HepG2 (cell line): ENCODE measurements around the gene SNAI3. TPM values are rescaled to one million over a fixed set of nuclear protein-coding genes. Genes with fewer than 3 reads are reported as not detected.

Experiments used
- microRNA-seq: library from miRNA; unstranded; fragments of <30 nt; microRNA quantifications from one replicate; pipeline ENCODE4, GENCODE V29; 2020
- polyA plus RNA-seq, 8 experiments: library from polyadenylated mRNA; depleted of rRNA in 3 of 8; stranded (reverse) in 7 of 8; unstranded in 1 of 8; fragments of >200 nt; fragmentation: Illumina TruSeq in 4 of 8; extraction: Trizol in 4 of 8; gene quantifications; 2 replicates each; pipeline versions ENCODE4 v1.2.1 to v1.2.3, GENCODE V29; 2011 to 2016; ENCODE audit warnings: low read depth in 4 of 8, missing spikeins in 1 of 8, mixed read lengths in 1 of 8; ENCODE audit not compliant: insufficient read depth in 1 of 8
- total RNA-seq, 5 experiments: library from RNA; depleted of rRNA; stranded (reverse); fragments of >200 nt; fragmentation: Illumina TruSeq; extraction: Trizol; gene quantifications; 2 replicates each; pipeline ENCODE4 v1.2.3, GENCODE V29; 2016; ENCODE audit warnings: low read depth in 1 of 5

Gene SNAI3
- total and polyA plus RNA-seq, 2 of the 13 experiments (the other 11 are each of a cell fraction or from before 2014, with no cell fraction given): 0.09 to 0.18 TPM

Small RNA genes within 50 kb of the gene (microRNA-seq; reads per million reads assigned to microRNA genes)
- gene MIR4722: not detected

Other genes starting within 250 kb of the SNAI3 start
- 3.4 and 3.8 TPM in 2 replicates for gene ZFPM1, start 233.2 kb downstream of the SNAI3 start, total RNA-seq (2016; rRNA removed; fragmentation: Illumina TruSeq; extraction: Trizol)
- 1.3 and 1.7 TPM in 2 replicates for gene ZFPM1, start 233.2 kb downstream of the SNAI3 start, polyA plus RNA-seq (2011; rRNA removed)
- gene ZC3H18, start 116.1 kb downstream of the SNAI3 start, total RNA-seq (2016; rRNA removed; fragmentation: Illumina TruSeq; extraction: Trizol): 19.7 and 27.4 TPM in 2 replicates
- gene ZC3H18, start 116.1 kb downstream of the SNAI3 start, polyA plus RNA-seq (2011; rRNA removed): 11.2 and 12.7 TPM in 2 replicates
- not detected in 2 replicates for gene IL17C, start 47.9 kb downstream of the SNAI3 start, total RNA-seq (2016; rRNA removed; fragmentation: Illumina TruSeq; extraction: Trizol)
- gene IL17C, start 47.9 kb downstream of the SNAI3 start, polyA plus RNA-seq (2011; rRNA removed): not detected in 2 replicates
- 84.2 and 250 TPM in 2 replicates for gene CYBA, start 35.5 kb downstream of the SNAI3 start, total RNA-seq (2016; rRNA removed; fragmentation: Illumina TruSeq; extraction: Trizol)
- 196 and 258 TPM in 2 replicates for gene CYBA, start 35.5 kb downstream of the SNAI3 start, polyA plus RNA-seq (2011; rRNA removed)
- 128 and 187 TPM in 2 replicates for gene MVD, start 23.4 kb downstream of the SNAI3 start, total RNA-seq (2016; rRNA removed; fragmentation: Illumina TruSeq; extraction: Trizol)
- gene MVD, start 23.4 kb downstream of the SNAI3 start, polyA plus RNA-seq (2011; rRNA removed): 28.1 and 68.9 TPM in 2 replicates
- gene RNF166, start 19.9 kb upstream of the SNAI3 start, total RNA-seq (2016; rRNA removed; fragmentation: Illumina TruSeq; extraction: Trizol): 15.1 and 23.0 TPM in 2 replicates
- gene RNF166, start 19.9 kb upstream of the SNAI3 start, polyA plus RNA-seq (2011; rRNA removed): 21.4 and 26.2 TPM in 2 replicates
- gene CTU2, start 20.0 kb upstream of the SNAI3 start, total RNA-seq (2016; rRNA removed; fragmentation: Illumina TruSeq; extraction: Trizol): 21.9 TPM in 2 replicates
- 13.3 and 18.5 TPM in 2 replicates for gene CTU2, start 20.0 kb upstream of the SNAI3 start, polyA plus RNA-seq (2011; rRNA removed)
- gene PIEZO1, start 98.7 kb upstream of the SNAI3 start, total RNA-seq (2016; rRNA removed; fragmentation: Illumina TruSeq; extraction: Trizol): 32.5 and 85.0 TPM in 2 replicates
- 67.9 and 93.5 TPM in 2 replicates for gene PIEZO1, start 98.7 kb upstream of the SNAI3 start, polyA plus RNA-seq (2011; rRNA removed)
- 16.5 and 23.1 TPM in 2 replicates for gene CDT1, start 117.3 kb upstream of the SNAI3 start, total RNA-seq (2016; rRNA removed; fragmentation: Illumina TruSeq; extraction: Trizol)
- gene CDT1, start 117.3 kb upstream of the SNAI3 start, polyA plus RNA-seq (2011; rRNA removed): 17.9 and 23.8 TPM in 2 replicates
- gene APRT, start 125.4 kb upstream of the SNAI3 start, total RNA-seq (2016; rRNA removed; fragmentation: Illumina TruSeq; extraction: Trizol): 242 and 274 TPM in 2 replicates
- 155 and 210 TPM in 2 replicates for gene APRT, start 125.4 kb upstream of the SNAI3 start, polyA plus RNA-seq (2011; rRNA removed)
- 2.8 and 9.2 TPM in 2 replicates for gene GALNS, start 170.4 kb upstream of the SNAI3 start, total RNA-seq (2016; rRNA removed; fragmentation: Illumina TruSeq; extraction: Trizol)
- gene GALNS, start 170.4 kb upstream of the SNAI3 start, polyA plus RNA-seq (2011; rRNA removed): 9.5 and 9.8 TPM in 2 replicates
- gene TRAPPC2L, start 170.6 kb upstream of the SNAI3 start, total RNA-seq (2016; rRNA removed; fragmentation: Illumina TruSeq; extraction: Trizol): 107 and 158 TPM in 2 replicates
- 94.9 and 96.3 TPM in 2 replicates for gene TRAPPC2L, start 170.6 kb upstream of the SNAI3 start, polyA plus RNA-seq (2011; rRNA removed)
- not detected in 2 replicates for gene PABPN1L, start 180.2 kb upstream of the SNAI3 start, total RNA-seq (2016; rRNA removed; fragmentation: Illumina TruSeq; extraction: Trizol)
- not detected in 2 replicates for gene PABPN1L, start 180.2 kb upstream of the SNAI3 start, polyA plus RNA-seq (2011; rRNA removed)